LHCN-M2 (cell line): Measurements from ENCODE around the gene MYO9B. TPM values are rescaled to one million over a fixed set of nuclear protein-coding genes. Genes with fewer than 3 reads are reported as not detected.

Source experiments
- DNase-seq: peaks from one replicate; pipeline ENCODE4 v3.0.0-alpha.2; 2012; ENCODE audit warnings: low read depth
- total RNA-seq: library from RNA; depleted of rRNA; stranded (reverse); fragments of >200 nt; gene quantifications from 2 replicates; pipeline ENCODE4 v1.2.3, GENCODE V29; 2014

MYO9B gene
- total RNA-seq, 1 experiment from 2014 or later, result 52.1 TPM

DNA sequence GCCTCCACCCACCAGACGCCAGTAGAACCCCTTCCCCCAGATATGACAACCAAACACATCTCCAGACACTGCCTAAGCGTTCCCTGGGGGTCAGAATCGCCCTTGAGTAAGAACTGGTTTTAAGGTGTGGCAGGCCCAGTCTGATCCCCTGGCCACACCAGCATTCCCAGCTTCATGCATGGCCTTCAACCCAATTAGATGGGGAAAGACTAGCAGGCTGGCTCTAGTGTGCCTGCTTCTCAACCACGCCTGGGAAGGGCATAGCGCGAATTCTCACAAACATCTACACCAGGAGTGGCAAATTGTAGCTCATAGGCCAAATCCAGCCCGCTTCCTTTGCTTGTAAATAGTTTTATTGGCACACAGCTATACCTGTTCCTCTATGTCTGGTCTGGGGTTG, 13.9 kb upstream of the MYO9B start:
- no peak for DNase-seq

DNA sequence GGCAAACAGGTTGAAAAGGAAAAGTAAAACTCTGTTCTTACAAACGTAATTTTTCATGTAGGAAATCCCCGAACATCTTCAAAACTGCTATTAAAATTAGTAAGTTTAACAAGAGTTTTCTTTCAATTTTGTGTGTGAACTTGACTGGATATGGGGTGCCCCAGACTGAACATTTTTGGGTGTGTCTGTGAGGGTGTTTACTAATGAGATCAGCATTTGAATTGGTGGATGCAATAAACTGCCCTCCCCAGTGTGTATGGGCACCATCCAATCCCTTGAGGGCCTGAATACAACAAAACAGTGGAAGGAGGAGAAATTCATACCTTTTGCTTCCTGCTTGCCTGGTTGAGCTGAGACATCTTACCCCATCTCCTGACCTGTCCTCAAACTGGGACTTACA, 12.1 kb upstream of the MYO9B start:
- DNase-seq, result no peak

DNA sequence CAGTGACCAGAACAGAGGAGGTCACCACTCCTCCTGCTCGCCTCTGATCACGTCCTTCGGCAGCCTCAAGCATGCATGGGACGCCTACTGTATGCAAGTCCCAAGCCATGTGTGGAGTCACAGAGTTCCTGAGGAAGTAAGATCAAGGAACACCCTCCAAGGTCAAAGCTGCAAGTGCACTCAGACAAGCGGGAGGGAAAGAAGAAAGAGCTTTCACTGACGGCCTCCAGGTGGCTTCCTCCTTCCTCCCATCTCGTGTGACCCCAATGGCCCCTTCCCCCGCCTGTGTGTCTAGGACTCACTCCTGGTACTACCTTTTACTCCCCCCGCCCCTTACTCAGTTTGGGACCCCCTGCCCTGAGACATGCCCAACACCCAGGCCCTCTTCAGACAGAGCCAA, 6.4 kb upstream of the MYO9B start:
- no peak for DNase-seq

DNA sequence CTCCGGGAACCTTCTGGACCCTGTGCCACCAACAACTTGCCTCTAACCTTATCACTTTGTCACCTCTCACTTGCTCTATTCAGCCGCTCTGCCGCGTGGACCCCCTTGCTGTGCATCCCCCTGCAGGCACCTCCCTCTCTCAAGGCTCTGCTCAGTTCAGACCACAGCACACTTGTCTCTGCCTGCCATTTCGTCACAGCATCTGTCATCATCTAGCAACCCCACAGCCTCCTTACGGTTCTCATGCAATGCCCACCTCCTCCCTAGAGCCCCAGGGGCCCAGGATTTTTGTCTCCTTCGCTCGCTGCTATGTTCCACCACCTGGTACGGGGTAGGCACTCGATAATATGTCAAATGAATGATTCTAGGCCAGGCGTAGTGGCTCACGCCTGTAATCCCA, 5.2 kb upstream of the MYO9B start:
- no peak for DNase-seq

DNA sequence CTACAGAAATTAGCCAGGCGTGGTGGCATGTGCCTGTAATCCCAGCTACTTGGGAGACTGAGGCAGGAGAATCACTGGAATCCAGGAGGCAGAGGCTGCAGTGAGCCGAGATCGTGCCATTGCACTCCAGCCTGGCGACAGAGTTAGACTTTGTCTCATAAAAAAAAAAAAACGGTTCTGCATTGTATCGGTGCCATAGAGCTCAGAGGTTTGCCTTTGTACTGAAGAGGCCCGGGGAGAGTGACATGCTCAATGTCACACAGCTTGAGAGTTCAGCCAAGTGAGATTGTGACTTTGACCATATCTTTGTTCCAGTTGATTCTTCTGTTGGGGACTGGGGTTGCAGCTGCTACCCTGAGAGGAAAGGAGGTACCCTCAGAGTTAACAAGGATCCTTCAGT, 4.7 kb upstream of the MYO9B start:
- DNase-seq, result no peak

DNA sequence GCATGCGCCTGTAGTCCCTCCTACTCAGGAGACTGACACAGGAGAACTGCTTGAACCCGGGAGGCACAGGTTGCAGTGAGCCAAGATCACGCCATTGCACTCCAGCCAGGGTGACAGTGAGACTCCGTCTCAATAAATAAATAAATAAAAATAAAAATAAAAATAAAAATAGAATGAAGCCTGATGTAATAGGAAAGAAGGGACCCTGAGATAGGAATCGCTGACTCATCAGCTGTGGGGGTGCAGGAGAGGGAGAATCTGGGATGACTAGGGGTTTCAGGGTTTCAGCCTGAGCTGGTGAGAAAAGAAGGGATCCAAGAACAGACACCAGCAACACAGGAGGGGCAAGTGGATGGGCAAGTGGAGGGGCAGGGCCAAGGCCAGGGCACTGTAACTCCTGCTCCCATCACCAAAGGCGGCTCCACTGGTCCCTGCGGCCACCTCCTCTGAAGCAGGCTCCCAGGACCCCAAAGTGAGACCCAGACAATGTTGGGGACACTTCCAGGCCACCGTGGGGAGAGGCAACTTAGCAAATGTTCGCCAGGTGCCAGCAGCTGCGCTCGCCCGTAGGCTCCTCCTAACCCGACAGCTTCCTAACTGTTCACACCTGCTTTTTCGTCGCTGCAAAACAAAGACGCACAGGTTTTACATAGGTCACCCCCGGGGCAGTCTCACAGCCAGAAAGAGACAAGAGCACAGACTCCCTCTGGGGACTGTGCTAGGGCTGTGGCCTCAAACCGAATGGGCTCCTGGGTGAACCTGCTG, 1.5 kb upstream of the MYO9B start:
- DNase-seq, result no peak

DNA sequence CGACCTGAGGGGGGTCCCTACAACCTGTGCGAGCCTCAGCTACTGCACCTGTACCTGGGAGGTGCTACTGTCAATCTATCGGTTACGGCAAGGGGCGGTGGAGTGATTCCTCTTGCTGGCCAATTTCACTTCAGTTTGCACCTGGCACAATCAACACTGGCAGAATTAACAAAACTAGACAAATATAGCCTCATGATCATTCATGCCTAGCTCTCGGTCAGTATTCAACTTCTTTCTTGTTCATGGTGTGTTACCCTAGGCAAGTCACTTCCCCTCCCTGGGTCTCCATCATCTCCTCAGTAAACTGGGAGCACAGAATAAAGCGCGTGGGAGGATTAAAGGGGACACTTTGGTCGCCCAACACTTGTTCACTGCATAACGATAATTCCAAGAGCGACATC, 943 bp upstream of the MYO9B start:
- no peak for DNase-seq

DNA sequence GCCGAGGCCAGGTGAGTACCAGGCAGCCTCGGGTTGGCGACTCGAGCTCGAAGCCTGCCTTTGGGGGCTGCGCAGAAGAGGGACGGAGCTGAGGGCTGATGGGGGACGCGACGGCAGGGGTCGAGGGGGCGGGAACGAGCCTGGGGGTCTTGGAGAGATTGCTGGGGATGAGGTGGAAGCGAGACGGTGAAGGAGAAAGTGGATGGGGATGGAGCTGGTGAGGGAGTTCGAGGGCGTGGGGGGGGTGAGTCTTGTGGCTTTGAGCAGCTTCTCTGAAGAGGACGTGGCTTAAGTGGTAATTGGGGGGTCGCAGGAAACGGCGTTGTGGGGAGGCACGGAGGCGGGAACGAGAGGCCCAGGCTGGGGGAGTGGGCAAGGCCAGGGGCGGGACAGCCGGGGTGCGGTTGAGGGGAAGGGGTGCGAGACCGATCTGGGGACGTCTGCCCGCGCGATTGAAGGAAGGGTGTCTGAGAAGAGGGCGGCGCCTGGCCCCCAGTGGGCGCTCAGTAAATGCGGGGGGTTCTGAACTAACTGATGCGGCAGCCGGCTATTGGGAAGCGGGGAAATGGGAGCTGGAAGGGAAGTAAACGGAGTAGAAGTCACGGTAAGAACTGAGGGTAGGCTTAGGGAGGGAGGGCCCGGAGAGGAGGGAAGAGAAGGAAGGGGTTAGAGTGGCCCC, 426 bp downstream of the MYO9B start:
- DNase-seq, result peak; percentile 22

DNA sequence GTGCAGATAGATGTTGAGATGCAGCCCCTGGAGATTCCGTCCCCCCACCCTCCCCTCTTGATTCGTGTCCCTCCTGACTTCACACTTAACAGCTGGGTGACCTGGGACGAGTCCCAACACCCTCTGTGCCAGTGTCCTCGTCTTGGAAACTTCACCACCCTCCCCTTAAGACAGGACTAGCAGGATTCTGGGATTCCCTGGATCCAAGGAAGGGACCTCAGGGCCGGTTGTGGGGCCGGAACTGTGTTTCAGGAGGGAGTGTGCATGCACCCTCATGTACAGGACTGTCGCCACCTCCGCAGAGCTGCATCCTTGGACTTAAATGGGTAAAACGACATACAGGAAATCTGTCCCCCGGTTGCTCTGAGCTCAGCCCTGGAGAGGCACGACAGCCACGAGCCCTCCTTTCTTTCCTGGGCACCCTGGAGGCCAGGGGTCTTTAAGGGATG, 990 bp downstream of the MYO9B start:
- peak; percentile 9 for DNase-seq

DNA sequence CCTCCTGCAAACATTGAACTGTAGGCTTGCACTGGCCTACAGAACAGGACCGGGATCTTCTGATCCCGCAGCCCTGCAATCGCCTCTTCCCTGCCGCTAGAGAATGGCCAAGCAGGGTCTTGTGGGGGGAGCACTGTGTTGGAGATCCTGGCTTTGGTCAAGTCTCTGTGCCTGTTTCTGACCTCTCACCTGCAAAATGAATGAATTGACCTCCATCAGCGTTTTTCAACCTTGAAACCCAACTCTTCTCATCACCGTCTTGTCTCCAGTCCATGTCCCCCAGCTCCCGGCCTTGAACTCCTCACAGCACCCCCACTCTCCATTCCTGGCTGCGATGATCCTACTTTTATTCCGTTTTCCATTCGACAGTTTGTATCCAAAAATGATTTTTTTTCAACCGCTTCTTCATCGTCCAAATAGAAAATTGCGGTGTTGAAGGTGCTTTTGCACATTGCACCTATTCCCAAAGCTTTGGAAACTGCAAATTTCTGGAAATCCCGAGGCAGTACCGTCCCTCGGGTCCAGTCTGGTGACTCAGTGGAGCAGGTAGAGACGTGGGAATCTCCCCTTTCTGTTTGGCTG, 2.0 kb downstream of the MYO9B start:
- DNase-seq, result no peak

DNA sequence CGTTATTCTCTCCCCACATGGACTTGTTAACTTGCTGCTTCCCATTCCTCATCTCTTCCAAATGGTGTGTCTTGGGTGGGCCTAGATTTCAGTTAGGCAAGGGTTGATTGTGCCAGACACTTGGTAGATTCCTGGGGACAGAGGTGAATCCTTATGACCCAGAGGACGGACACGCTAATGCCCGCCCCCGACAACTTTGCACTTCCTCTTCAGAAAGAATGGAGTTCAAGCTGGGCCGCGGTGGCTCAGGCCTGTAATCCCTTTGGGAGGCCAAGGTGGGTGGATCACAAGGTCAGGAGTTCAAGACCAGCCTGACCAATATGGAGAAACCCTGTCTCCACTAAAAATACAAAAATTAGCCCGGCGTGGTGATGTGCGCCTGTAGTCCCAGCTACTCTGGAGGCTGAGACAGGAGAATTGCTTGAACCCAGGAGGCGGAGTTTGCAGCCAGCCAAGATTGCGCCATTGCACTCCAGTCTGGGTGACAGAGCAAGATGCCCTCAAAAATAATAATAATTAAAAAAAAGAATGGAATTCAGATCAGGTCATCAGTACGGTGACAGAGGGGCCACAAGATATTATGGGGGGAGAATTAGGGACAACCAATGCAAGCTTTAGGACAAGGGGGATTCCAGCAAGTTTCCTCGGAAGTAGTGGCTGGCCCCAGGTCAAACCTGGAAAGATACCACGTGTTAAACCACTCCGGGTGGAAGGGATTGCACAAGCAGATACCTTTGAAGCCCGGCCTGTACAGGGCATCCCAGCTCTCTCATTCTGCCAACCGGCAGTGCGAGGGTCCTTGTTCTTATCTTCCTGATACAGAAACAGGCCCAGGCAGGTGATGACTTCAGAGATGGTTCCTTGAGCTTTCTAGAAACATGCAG, 2.7 kb downstream of the MYO9B start:
- no peak for DNase-seq

DNA sequence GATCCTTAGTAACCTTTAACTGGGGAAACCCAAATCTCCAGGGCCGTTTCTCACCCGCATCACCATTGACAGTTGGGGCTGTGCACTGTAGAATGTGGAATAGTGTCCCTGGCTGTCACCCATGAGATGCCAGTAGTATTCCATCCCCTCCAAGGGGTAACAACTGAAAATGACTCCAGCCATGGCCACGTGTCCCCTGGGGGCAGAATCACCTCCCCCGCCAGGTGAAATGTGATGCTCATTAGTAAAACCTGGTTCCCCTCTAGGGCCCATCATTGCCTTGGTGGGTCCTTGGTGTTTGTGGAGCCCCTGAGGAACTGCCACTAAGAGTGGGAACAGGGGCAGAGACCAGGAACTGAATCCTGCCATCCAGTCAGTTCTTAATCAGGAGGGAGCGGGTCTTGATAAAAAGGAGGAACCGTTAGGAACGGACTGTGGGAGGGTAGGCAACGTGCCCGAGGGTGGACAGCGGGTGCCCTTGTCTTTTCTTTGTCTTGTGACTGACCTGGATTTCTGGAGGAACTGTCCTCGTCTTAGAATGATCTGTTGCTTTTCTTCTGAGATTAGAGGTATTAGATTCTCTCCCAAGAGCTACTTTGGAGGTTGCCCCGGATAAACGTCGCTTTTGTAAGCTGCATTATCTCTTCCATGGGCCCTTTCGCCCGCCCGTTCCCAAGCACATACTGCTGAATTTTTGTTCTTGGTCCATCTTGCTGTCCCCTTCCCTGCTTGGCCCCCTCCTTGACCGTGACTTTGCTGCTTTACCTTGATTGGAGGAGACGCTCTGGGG, 3.5 kb downstream of the MYO9B start:
- peak; percentile 8 for DNase-seq

DNA sequence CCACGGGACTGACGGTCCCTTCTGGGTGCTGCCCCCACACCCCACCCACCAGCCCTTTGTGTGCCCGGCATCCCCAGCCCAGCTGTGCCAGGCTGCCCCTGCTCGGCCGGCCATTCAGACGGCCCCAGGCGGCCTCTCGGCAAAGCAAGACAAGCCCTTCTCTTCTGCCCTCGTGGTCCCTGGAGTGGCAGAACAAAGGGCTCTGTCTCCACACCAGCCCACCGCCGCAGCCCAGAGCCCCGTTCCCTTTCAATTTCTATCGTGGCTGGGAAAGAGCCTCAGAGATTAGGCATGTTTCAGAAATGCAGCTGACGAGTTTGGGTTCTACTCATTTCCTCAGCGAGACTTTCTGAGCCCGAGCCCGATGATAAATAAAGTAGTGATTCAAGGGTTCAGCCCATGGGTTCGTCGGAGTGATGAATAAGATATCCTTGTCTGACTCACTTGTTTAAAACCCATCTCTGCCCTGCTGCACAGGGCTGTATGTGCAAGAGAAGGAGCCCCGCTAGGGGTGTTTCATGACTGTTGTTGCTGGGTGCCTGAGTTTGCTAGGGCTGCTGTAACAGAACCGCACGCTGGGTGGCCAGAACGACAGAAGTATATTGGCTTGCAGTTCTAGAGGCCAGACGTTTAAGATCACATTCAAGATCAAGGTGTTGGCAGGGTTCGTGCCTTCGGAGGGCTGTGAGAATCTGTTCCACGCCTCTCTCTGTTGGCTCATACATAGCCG, 4.3 kb downstream of the MYO9B start:
- peak; percentile 98 for DNase-seq

DNA sequence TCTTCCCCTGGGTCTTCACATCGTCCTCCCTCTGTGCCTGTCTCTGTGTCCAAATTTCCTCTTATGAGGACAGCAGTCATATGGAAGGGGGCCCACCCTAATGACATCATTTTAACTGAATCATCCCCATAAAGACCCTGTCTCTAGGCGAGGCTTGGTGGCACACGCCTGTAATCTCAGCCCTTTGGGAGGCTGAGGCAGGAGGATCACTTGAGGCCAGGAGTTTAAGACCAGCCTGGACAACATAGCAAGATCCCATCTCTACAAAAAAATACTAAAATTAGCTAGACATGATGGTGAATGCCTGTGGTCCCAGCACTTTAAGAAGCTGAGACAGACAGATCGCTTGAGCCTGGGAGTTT, 4.8 kb downstream of the MYO9B start:
- DNase-seq, result no peak

DNA sequence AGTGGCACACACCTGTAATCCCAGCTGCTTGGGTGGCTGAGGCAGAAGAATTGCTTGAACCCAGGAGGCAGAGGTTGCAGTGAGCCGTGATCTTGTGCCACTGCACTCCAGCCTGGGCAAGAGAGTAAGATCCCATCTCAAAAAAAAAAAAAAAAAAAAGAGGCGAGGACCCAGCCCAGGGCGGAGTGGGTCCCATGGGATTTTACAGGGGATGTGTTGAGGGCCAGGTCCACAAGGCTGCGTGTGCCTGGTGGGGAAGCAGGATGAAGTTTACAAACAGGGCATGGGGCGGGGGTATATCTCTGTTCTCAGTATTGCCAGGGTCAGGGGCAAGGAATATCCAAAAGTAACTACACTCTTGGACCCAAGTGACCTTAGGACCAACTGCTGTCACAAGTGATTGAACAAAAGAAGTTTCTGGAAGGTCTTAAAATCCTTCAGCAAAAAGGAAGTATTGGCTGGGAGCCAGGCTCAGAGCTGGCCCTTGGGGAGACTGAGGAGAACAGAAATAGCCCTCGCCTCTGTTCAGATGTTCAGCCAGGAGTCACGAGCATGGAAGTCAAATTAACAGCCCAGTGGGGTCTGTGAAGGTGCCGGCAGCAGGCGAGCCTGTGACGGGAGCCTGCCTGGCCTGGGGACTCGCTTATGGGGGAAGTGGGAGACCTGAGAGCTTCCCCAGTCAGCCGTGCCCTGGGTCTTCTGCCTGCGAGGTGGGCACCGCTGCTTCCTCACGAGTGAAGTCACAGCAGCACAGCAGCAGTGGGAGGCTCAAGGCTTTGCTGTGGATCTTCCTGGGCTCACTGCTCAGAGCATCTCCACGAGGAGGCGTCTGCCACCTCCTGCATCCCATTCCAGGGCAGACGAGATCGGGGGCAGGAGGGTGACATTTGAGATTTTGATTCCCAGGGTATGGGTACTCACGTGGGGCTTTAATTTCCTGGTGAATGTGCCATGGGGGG, 6.4 kb downstream of the MYO9B start:
- no peak for DNase-seq

DNA sequence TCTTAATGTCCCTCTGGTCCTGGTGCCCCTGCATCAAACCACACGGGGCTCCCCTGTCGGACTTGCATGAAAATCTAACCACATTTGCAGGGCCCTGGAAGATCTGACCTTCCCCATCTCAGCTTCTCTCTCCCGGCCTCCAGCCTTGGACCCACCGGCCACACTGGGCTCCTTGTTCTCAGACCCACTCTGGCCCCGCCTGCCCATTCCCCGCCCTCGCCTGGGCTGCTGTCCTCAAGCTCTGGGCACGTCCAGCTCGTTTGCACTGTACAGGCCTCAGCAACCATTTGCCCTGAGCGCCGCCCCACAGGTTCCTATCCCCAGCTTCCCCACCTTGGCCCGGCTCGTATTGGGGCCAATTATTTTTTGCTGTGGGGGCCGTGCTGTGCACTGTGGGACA, 10.5 kb downstream of the MYO9B start:
- no peak for DNase-seq

DNA sequence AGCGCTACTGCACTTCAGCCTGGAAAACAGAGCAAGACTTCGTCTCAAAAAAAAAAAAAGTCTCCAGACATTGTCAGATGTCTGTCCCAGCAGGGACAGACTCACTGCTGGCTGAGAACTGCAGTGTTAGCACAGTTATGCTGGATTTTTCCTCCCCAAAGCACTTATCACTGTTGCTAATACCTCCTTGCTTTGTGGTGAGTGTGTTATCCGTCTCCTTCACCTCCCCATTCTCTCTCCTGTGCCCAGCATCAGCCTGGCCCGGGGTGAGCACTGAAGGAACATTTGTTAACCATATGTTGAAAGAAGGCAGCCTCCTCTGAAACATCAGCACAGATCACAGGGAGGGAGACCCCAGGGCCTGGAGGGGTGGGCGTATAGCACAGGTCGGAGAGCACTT, 11.3 kb downstream of the MYO9B start:
- DNase-seq, result no peak

DNA sequence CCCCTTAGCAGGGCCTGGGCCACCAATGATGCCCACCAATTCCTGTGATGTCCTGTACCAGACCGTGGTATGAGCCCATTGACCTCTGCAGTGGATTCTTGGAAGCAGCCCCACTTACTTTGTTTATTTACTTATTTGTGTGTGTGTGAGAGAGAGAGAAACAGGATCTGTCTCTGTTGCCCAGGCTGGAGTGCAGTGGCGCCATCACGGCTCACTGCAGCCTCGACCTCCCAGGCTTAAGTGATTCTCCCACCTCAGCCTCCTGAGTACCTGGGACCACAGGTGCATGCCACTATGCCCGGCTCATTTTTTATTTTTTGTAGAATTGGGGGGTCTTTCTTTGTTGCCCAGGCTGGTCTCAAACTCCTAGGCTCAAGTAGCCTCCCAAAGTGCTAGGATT, 13.0 kb downstream of the MYO9B start:
- no peak for DNase-seq

DNA sequence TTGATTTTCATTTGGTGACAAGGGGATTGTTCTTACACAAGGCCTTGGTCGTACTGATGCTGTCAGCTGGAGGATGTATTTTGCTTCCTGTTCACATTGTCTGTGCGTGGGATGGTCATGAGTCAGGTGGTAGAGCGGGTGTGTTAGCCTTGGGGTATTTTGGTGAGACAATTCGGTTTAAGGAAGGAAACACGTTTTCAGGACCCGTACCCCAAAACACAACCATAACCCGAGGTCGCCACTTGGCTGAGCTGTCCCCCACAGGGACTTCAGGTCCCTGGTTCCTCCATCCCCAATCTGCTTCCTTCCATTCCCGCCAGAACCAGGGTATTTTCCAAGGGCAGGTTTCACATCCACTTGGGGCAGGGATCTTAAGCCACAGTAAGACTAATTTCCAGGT, 15.0 kb downstream of the MYO9B start:
- no peak for DNase-seq
